Activated CD4-positive, alpha-beta T cell treated with anti-CD3 and anti-CD28 coated beads for 48 hours (primary cell): ENCODE results near the gene ZKSCAN7.
"Not testable (repeated sequence)": the region's sequence is repeated elsewhere in the genome, so short reads cannot be mapped to it uniquely, and the experiment has no call there.

ENCODE experiments used
- DNase-seq: peaks from one replicate; pipeline ENCODE4 v3.0.0-alpha.2; 2020

The ZKSCAN7 gene

GRCh38 chr3:44554626-44555592 is at the start of gene ZKSCAN7:
TSS of gene ZKSCAN7 (plus strand) at chr3:44555193. CDS start at chr3:44557048, 1,855 bp downstream.
- DNase-seq, result peak; percentile 66

- DNase-seq, result no peak
Measured at GRCh38 chr3:44506556-44506955, 48.4 kb upstream of the ZKSCAN7 start.

- DNase-seq, result no peak
Measured at GRCh38 chr3:44506961-44507360, 48.0 kb upstream of the ZKSCAN7 start.

DNA sequence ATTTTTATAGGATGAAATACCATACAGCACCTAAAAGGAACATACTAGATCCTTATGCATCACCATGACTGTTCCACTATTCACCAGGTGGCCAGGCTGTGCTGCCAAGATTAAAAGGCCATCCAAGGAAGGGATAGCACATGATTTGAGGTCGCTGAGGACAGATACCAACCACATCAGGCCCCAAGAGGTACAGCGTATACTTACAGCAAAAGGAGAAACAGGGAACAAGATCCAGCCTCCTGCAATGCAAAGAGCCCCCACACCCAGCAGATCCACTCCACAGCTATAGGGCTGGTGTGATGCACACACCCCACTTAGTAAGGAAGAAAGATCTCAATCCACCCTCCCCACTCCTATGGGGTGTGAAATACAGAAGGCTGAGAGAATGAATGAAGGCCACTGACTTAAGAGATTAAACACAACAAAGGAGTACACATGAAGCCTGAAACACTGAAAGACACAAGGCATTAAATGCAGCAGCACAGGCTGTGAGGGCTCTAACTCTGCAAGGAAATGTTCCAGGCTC is 45.5 kb upstream of the ZKSCAN7 start:
- no peak for DNase-seq

GRCh38 chr3:44510000-44510368 is 45.0 kb upstream of the ZKSCAN7 start:
- no peak for DNase-seq

DNA sequence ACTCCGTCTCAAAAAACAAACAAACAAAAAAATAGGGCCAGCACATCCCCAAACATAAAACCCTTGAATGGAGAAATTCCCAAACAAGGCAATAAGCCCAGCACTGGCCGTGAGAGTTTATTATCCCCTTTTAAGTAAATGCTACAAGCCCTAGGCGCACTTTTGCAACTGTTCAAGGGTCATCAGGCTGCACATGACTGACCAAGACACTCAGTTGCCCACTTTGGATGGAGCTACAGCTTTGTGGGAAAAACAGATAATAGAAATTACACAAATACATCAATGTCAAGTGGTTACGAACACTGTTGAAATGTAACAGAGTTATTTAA is 43.8 kb upstream of the ZKSCAN7 start:
- DNase-seq, result no peak

DNA sequence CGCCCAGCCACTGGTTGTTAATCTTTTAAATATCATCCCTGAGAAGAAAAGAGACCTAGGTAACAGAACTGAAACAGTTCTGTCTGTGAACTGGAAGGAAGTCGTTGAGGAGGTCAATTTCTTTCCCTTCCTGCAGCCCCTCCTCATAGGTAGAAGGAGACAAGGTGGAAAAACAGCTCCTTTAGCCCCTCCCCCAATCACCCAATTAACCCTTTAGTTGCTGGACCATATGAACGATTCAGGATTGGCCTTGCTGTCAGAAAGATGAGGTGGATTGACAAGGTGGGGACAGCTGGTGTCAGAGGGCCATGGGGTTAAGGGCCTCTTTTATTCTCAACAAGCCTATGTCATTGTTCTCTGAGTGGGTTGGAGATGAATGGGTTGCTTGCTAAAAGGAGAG is 41.5 kb upstream of the ZKSCAN7 start:
- no peak for DNase-seq

DNA sequence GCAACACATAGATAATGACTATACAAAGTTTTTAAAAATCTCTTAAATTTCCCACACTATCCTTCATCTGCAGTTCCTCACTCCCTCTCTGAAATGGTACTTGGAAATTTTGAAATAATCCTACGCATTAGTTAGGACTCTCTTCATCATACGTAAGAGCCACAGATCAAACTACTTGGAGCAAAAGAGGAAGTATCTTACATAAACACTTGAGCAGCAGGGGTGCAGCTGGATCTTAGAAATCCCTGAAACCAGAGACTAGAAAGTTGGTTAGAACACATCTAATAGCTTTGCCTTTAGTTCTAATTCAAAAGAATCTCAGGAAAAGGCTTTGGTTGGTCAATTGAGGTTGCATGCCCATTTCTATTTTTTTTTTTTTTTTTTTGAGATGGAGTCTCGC is 38.8 kb upstream of the ZKSCAN7 start:
- DNase-seq, result no peak

DNA sequence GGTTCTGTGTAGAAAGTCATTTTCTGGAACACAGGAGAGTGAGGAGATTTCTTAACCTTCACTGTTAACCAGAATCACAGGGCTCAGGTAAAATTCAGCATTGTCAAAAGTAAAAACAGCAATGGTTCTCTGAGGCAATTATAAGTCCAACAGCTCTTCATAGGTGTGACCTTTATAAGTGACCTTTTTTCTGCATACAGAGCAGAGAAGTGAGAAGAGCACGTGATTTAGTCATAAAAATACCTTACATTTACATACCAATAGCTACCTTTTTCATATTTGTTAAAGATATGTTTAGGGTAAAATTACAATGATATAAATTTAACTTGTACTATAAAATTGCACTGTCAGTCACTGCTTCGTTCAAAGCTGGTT is 36.2 kb upstream of the ZKSCAN7 start:
- DNase-seq, result no peak

DNA sequence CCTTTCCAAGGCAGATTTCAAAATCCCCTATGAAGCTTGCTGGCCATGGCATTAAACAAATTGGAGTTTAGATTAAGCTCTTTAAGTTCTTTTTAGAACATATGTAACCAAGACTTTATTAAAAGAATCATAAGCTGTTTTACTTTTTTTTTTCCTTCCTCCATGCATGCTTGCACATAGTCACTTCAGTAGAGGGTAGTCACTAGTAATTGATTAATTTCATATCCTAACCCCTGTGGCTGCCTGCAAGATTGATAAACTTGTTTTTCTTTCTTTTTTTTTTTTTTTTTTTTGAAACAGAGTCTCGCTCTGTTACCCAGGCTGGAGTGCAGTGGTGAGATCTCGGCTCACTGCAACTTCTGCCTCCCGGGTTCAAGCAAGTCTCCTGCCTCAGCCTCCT is 33.3 kb upstream of the ZKSCAN7 start:
- DNase-seq, result no peak

DNA sequence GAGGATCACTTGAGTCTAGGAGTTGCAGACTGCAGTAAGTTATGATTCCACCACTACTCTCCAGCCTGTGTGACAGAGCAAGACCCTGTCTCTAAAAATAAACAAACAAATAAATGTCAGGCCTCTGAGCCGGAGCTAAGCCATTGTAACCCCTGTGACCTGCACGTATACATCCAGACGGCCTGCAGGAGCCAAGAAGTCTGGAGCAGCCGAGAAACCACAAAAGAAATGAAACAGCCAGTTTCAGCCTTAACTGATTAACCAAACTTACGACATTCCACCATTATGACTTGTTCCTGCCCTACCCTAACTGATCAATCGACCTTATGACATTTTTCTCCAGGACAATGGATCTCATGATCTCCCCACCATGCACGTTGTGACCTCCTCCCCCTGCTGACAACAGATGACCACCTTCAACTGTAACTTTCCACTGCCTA is 32.5 kb upstream of the ZKSCAN7 start:
- no peak for DNase-seq

GRCh38 chr3:44525060-44525459 is 29.9 kb upstream of the ZKSCAN7 start:
- no peak for DNase-seq

GRCh38 chr3:44529927-44530326 is 25.1 kb upstream of the ZKSCAN7 start:
- peak; percentile 44 for DNase-seq

DNA sequence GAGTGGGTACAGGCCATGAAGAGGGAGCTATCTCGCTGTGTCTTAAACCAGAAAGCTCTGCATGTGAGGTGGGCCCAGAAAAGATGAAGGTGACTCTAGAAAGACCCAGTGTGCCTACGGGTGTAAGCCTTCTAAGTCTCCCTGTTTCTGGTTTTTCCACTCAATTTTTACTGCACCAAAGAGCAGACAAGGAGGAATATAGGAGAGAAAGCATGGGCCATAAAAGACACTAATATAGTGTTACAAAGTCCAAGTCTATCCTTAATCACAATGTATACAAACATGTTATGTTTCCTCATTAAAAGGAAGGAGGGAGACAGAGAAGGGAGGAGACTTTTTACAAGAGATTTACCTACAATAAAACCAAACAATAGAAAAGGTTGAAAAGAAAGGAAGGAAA is 24.1 kb upstream of the ZKSCAN7 start:
- no peak for DNase-seq

DNA sequence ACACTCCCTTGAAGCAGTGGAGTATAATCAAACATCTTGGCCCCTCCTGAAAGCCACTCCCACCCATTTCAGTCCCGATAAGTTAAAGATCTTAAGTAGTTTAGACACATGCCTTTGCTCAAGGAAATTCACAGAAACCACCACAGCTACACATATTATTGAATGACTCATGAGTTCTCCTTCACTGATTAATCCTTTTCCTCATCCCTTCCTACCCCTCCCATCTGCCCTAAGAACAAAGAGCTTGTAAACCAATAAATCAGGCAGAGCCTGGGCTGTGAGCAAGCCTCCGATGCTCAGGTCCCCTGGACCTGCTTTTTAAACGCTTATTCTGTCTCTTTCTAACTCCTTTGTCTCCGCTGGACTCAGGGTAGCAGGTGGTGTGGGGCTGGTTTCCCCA is 20.3 kb upstream of the ZKSCAN7 start:
- not testable (repeated sequence) for DNase-seq

DNA sequence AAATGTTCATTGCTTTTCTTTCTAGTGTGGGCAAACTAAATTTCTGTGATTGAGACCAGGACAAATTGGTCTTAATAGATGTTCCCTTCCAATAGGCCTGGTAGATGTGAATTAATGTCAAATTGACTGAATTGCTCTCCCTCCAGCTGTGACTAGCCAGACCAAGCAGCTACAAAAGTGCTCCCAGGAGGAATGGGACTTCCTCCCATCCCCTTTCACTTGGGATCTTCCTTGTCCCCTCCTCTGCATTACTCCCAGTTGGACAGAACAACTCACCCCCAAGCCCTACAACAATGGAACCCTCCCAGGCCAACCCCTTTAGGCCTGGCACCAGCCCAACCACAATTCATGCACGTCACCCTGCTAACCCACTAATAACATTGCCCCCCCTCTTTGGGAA is 19.6 kb upstream of the ZKSCAN7 start:
- no peak for DNase-seq

DNA sequence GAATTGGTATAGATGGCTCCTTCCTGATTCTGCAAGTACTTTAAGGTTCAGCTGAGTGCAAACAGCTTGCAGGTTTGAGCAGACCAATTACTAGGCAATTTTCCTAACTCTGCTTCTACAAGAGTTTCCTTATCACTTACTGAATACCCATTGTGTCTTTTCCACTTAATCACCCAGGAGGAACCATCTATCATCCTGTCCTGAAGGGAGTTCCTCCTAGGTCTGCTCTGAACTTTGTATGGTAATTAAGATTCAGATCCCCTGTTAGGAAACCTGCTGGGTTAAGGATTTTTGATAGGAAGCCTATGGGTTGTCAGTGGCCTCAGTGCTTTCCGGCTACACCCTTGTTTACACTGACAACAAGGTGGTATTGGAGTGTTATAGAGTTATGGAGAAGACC is 10.2 kb upstream of the ZKSCAN7 start:
- DNase-seq, result not testable (repeated sequence)

GRCh38 chr3:44555723-44556122 is 730 bp downstream of the ZKSCAN7 start:
- no peak for DNase-seq

GRCh38 chr3:44557074-44557473 is 2.1 kb downstream of the ZKSCAN7 start:
- no peak for DNase-seq

DNA sequence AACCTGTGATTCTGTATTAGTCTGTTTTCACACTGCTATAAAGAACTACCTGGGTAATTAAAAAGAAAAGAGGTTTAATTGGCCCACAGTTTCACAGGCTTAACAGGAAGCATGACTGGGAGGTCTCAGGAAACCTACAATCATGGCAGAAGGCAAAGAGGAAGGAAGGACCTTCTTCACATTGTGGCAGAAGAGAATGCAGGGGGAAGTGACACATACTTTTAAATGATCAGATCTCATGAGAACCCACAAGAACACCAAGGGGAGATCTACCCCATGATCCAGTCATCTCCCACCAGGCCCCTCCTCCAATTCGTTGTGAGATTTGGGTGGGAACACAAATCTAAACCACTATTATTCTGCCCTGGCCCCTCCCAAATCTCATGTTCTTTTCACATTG is 6.1 kb downstream of the ZKSCAN7 start:
- DNase-seq, result no peak

GRCh38 chr3:44562147-44562546 is 7.2 kb downstream of the ZKSCAN7 start:
- no peak for DNase-seq

GRCh38 chr3:44568561-44568960 is 13.6 kb downstream of the ZKSCAN7 start:
- DNase-seq, result no peak

GRCh38 chr3:44571024-44571423 is 16.0 kb downstream of the ZKSCAN7 start:
- DNase-seq, result no peak

GRCh38 chr3:44576613-44577012 is 21.6 kb downstream of the ZKSCAN7 start:
- DNase-seq, result no peak
